NCI-H526 treated with DMSO at 0.1 percent for 48 hours (cell line): ENCODE measurements around the gene ZNF25.
"Not testable (repeated sequence)": the region's sequence is repeated elsewhere in the genome, so short reads cannot be mapped to it uniquely, and the experiment has no call there.

ENCODE experiments used
- DNase-seq: peaks from one replicate; lab custom pipeline; 2025; lab: John Stamatoyannopoulos, UW

Gene ZNF25

DNA sequence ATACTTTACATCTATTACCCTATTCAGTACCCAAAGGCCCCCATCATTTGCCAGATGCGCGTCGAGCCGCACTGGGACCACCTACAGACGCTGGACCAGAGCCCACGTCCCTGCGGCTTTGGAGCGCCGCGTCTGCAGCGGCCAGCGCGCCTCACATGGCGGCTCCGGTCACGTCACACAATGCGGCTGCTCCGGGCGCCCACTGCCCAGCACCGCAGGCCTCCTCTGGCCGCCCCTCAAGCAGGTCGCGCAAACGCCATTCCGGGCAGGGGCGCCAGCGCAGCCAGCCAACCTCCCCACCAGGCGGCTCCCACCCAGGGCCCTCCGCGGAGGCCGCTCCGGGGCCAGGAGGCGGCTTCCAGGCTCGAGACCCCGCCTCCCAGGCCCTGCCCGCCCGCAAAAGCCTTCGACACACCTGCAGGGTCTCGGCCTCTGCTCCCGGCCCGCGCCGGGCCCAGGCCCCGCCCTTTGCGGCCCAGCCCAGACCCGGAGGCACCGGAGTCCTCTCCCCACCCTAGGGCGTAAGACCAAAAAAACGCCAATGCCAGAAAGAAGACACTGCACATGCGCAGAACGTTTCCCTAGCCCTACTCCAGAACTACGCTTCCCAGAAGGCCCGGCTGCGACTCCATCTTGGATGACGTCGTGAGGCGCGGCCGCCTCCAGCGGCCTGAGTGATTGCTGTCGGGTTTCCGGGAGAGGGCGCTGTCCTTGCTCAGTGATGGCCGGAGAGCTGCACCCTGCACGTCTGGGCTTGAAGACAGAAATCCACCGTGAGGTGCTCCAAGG is at the start of gene ZNF25:
TSS of gene ZNF25 (minus strand) at position 557 of the 789 bp plus-strand sequence. CDS start 4,925 bp downstream, outside the sequence.
- peak; percentile 93 for DNase-seq

DNA sequence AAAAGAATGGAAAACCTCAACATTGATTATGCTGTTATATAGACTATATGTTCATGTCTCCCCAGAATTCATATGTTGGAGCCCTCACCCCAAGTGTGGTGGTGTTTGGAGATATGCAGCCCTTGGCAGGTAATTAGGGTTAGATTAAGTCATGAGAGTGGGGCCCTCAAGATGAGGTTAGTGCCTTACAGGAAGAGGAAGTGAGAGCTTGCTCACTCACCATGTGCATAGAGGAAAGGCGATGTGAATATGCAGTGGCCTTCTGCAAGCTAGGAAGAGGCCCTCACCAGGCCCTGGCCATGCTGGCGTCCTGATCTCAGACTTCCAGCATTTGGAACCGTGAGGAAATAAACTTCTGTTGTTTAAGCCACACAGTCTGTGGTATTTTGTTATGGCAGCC is 48.8 kb upstream of the ZNF25 start:
- DNase-seq, result no peak

DNA sequence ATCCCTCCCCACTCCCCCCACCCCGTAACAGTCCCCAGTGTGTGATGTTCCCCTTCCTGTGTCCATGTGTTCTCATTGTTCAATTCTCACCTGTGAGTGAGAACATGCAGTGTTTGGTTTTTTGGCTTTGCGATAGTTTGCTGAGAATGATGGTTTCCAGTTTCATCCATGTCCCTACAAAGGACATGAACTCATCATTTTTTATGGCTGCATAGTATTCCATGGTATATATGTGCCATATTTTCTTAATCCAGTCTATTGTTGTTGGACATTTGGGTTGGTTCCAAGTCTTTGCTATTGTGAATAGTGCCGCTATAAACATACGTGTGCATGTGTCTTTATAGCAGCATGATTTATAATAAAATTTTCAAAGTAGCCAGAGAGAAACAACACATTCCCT is 42.7 kb upstream of the ZNF25 start:
- not testable (repeated sequence) for DNase-seq

DNA sequence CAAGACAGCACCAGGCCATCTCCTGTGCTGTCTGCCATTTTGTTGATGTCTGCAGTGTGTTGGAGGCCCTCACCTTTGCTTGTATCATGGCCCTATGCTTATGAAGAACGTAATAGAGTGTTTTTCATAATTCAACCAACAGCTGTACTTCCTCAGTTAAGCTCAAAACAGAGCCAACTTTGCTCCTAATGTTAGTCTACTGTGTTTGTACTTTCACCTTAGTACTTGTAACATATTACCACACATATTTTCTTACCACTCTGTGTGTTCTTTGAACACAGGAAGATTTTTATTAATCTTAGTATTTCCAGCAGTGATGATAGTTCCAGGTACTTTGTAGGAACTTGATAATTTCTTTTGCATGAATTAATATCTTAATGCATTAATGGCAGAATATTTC is 39.9 kb upstream of the ZNF25 start:
- DNase-seq, result no peak

DNA sequence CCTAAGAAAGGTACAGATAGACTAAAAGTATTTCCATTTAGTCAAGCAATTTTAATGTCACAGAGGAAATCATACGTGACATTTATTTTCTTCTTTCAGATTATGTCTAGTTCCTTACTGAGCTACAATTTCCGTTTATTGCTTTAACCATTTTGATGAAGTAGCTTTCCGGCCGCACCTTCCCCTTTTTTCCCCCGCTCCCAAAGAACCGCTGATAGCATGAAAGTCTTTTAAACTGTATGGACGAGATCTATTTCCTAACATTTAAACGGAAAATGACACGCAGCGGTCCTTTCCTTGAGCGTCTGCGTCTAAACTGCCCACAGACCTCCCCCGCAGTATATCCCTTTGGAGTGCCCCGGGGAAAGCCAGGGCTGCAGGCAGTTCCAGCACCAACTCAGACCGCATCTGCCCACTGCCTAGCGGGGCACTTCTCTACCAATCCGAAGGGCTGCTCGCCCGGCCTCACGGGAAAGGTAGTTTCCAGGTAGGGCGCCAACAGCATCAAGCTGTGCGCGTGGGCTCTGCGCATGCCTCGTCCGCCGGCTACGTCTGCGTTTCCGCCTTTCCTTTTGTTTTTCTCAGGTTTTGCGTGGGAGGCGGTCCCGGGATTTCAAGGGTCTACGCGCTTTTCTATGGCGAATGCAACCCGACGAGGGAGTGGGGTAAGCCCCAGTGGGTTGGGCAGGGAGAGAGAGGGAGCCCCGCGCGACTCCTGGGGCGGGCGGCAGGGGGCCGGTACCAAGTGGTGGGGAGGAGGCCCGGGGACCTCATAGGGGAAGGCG is 33.9 kb upstream of the ZNF25 start, which contains the start of gene ZNF33A:
TSS of gene ZNF33A (plus strand) at position 557 of the 785 bp plus-strand sequence. CDS start 1,667 bp downstream, outside the sequence.
- peak; percentile 84 for DNase-seq

DNA sequence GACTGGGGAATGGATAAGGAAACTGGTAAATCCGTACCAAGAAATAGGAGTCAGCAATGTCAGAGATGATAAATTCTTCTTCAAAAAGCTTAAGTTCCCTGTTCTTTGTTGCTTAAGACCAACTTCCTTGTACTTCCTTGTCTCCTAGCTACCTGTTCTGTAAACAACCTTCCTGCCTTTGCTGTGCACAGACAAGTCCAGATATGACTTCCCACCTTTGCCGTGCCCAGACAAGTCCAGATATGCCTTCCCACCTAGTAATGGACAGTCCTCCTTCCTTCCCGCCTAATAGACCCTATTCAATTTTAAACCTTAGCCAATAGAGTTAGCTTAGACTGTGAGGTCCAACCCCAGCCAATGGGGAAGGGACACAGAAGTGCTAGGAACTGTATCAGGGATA is 31.5 kb upstream of the ZNF25 start:
- no peak for DNase-seq

DNA sequence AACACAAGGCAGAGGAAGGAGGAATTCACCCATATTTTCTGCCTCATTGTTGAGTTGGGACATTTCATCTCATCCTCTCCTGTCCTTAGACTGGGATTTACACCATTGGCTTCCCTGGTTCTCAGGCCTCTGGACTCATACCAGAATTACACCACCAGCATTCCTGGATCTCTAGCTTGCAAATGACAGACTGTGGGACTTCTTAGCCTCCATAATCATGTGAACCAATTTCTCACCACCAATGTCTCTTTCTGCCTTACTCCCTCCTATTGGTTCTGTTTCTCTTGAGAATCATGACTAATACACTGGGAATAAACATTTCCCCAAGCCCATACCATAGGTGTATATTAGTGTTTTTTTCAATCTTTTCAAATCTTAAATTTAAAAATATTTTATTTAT is 31.1 kb upstream of the ZNF25 start:
- no peak for DNase-seq

DNA sequence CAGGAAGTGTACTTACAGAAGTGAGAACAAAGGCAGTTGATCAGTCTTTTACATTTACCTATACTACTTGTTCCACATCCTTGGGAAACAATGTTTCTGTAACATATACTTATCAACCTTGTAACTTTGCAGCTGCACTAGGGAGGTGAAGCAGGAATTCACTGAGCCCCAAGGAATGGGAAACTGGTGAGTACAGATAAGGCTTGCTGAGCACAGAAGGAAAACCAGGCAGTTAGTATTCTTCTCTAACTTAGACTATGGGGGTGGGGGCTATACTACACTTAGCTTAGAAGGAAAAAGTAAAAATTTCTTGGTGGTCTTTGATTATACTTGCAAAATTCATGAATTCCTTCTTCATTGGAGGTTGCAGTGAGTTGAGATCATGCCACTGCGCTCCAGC is 27.1 kb upstream of the ZNF25 start:
- DNase-seq, result no peak

DNA sequence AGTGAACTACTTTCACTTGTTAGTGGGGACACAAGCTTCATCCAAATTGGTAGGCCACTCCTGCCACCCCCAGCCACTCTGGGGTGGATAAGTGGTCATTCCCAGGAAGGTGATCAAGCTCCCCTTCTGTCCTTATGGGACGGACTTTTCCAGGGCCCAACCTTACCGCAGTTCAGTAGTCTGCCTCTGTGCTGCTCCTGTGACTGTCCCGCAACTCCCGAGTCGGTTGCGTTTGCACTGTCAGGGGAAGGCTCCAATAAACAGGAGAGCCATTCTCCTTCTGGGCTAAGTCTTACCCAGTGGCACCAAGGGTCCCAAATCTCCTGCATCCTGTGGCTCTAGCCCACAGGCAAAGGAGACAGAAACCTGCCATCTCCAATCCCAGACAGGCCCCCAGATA is 26.6 kb upstream of the ZNF25 start:
- no peak for DNase-seq

DNA sequence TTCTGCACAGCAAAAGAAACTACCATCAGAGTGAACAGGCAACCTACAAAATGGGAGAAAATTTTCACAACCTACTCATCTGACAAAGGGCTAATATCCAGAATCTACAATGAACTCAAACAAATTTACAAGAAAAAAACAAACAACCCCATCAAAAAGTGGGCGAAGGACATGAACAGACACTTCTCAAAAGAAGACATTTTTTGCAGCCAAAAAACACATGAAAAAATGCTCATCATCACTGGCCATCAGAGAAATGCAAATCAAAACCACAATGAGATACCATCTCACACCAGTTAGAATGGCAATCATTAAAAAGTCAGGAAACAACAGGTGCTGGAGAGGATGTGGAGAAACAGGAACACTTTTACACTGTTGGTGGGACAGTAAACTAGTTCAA is 24.0 kb upstream of the ZNF25 start:
- DNase-seq, result not testable (repeated sequence)

DNA sequence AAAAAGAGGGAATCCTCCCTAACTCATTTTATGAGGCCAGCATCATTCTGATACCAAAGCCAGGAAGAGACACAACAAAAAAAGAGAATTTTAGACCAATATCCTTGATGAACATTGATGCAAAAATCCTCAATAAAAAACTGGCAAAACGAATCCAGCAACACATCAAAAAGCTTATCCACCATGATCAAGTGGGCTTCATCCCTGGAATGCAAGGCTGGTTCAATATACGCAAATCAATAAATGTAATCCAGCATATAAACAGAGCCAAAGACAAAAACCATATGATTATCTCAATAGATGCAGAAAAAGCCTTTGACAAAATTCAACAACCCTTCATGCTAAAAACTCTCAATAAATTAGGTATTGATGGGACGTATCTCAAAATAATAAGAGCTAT is 22.5 kb upstream of the ZNF25 start:
- DNase-seq, result not testable (repeated sequence)

DNA sequence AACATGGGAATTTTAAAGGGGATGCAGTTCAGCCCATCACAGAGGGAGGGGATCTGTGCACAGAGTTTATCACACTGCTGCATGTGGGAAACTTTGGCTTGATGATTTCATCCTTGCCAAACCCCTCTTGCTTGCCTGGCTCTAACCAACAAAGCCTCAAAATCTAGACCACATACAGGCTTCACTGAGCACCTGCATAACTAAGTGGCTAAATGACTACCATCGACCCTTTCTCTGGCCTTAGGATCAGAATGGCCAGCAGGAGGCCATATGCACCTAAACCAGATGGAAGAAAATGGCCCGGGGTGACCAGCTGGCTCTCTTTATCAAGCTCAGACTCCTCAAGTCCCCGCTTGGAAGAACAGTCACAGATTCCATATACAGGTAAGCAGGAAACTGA is 15.6 kb upstream of the ZNF25 start:
- DNase-seq, result no peak

DNA sequence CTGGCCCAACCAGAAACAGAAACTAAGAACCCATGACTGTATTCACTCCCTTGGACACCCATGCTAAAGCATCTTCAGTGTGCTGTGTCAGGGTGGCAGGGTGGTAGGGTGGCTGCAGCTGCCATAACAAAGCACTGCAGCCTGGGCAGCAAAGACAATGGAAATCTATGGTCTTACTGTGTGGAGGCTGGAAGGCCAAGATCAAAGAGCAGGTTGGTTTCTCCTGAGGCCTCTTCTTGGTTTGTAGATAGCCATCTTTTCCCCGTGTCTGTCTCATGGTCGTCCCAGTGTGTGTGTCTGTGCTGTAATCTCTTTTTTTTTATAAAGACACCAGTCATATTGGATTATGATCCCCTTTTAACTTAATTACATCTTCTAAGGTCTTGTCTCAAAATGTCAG is 15.2 kb upstream of the ZNF25 start:
- no peak for DNase-seq

DNA sequence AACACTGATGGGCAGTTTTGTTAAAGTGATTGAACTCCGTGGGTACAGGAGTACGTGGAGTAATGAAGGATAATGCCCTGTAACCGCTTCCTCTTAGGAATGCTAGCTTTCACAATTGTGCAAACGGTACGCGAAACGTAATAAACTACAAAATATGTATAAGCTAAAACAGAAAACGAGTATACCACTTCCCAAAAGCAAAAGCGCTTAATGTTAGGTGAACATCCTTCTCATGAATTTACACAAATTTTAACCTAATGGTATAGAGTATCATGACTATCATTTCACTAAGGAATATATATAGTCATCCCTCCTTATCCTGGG is 395 bp upstream of the ZNF25 start:
- DNase-seq, result no peak

DNA sequence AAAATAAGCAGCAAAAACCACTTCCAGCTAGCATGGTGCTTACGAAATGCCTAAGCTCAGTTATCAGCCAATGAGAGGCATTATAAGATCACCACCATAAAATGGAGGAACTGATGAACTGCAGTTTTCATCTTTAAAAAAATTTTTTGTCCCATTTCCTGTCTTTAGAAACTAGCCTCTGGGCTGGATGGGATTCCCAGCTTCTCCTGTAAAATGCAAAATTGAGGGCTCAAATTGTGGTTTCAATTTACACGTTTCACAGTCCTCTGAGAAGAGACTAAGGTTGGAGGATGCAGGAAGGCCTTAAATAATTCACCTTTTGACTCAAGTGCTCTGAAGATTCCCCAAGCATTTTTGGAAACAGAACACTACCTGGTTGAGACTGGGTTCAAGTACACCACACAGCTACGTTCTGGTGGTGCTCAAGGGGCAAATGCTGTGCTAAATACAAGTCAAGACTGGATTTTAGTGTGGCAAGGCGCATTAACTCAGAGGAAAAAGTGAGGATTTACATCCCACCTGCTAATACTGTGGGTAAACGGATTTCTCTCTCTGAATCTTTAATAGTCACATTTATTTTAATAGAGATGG is 951 bp downstream of the ZNF25 start:
- DNase-seq, result no peak

DNA sequence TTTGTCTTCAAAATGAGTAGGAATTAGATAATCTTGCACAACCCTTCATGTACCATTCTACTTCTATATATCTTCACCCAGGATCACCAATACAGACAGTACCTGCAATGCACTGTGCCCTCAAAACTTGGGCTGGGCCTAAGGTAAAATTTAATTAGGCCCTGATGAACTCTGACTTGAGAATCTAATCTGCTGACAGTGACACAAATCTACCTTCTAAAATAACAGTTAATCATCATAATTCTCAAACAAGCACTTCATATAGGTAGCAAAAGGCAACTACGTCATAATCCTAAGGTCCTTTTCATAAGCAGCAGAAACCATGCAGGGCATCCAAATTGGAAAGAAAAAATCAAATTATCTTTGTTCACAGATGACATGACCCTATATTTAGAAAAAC is 4.1 kb downstream of the ZNF25 start:
- no peak for DNase-seq

DNA sequence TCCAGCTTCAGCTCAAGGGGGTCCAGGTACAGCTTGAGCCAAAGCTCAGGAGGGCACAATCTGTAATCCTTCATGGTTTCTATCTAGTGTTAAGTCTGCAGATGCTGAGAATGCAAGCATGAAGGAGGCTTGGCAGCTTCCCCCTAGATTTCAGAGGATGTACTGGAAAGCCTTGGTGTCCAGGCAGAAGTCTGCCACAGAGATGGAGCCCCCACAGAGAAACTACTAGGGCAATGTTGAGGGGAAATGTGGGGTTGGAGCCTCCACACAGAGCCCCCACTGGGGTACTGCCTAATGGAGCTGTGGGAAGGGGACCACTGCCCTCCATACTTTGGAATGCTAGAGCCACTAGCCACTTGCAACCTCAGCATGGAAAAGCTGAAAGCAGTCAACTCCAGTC is 11.4 kb downstream of the ZNF25 start:
- no peak for DNase-seq

DNA sequence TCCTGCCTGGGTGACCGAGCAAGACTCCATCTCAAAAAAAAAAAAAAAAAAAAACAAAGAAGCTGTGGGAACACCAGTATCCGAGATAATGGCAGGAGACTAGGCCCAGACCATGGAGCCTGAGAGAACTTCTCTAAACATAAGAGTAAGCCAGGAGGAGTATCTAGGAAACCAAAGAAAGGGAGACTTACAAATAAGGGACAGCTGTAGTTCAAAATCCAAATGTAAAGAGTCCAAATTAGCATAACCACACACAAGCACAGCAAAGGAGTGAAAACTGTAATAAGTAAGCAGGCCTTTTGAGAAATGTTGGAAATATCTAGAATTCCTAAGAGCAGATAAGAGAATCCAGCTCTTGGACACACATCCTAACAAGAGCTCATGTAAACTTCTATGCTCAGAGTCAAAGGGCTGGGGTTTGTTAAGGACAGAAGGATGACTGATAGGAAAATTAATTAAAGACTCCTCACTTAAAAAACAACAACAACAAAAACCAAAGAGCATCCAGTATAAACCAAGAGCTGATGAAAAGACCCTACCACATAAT is 15.8 kb downstream of the ZNF25 start:
- no peak for DNase-seq

DNA sequence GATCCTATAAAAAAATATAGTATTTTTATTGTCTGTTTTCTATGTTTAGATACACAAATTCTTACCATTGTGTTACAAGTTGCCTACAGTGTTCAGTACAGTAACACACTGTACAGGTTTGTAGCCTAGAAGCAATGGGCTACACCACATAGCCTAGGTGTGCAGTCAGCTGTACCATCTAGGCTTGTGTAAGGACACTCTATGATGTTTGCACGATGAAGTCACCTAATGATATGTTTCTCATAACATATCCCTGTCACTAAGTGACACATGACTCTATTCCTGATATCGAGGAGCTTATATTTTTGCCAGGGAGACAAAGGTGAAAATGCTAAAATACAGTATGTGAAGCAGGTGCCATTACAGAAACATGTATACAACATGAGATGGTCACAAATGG is 18.6 kb downstream of the ZNF25 start:
- DNase-seq, result no peak

DNA sequence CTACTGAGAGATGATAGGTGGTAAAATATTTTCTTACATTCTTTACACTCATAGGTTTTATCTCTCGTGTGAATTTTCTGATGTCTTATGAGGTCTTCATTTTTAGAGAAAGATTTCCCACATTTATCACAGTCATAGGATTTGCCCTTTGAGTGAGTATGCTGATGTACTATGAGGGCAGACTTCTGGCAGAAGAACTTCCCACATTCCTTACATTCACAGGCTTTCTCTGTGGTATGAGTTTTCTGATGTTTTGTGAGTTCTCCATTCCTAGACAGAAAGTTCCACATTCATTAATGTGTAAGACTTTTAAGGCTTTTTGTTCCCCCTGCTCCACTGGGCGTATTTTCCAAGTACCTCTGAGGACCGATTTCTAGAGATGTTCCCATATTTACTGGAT is 23.5 kb downstream of the ZNF25 start:
- no peak for DNase-seq

DNA sequence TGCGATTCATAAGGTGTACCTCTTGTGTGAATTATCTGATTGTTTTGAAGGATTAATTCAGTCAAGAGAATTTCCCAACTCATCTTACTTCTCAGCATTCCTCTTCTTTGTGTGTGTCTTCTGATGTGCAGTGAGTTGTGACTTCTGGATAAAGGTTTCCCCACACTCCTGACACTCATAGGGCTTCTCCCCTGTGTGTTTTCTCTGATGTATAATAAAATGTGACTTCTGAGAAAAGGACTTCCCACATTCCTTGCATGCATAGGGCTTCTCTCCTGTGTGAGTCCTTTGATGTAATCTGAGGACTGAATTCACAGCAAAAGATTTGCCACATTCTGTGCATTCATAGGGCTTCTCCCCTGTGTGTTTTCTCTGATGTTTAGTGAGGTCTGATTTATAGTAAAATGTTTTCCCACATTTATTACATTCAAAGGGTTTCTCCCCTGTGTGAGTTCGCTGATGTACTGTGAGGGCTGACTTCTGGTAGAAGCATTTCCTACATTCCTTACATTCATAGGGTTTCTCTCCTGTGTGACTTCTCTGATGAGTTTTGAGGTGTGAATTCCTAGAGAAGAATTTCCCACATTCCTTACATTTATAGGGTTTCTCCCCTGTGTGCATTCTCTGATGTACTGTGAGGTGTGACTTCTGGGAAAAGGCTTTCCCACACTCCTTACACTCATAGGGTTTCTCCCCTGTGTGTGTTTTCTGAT is 24.2 kb downstream of the ZNF25 start:
- DNase-seq, result no peak

DNA sequence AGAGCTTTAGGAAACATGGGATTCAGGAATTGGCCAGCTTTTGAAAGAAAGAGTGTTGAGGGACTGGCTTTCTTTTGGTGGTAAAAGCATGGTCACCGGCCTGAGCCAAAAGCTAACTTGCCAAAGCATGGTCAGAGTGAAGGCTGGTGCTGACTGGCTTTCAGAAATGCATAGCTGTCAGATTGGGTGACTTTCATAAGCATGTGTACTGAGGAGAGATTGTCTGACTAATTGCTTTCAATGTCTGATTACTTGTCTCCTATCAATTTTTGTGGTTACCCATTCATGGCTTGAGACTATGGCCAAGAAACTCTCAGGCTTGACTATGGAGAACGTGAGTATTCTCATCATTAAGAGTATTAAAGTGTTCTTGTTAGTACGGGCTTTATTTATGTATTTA is 28.2 kb downstream of the ZNF25 start:
- DNase-seq, result no peak
